H1 (cell line): ENCODE measurements around the gene GJB6. TPM values are rescaled to one million over a fixed set of nuclear protein-coding genes. Genes with fewer than 3 reads are reported as not detected.

ENCODE experiments used
- CTCF ChIA-PET: fragments of 300-600 bp; sonication (Branson Sonifier 250); formaldehyde crosslinking; loops from one replicate; lab custom pipeline; 2021; ENCODE audit not compliant: partially characterized antibody; lab: Charles Lee
- POLR2A ChIA-PET: fragments of 300-600 bp; sonication (Branson Sonifier 250); formaldehyde crosslinking; loops from one replicate; lab custom pipeline; 2021; ENCODE audit warnings: inconsistent platforms; ENCODE audit not compliant: partially characterized antibody; lab: Charles Lee
- DNase-seq, 2 experiments: peaks; one replicate each; pipeline versions ENCODE4 v3.0.0 to v3.0.0-alpha.2; 2010 to 2022; ENCODE audit warnings: low spot score in 2 of 2, low read depth in 1 of 2, mixed read lengths in 1 of 2
- FAIRE-seq: peaks from 2 replicates; lab custom pipeline; 2011; peaks lifted over from hg19 to GRCh38; lab: Jason Lieb, UNC
- H2AFZ ChIP-seq: 2 replicates; pipeline ENCODE4 v1.8.1; 2012; ENCODE audit warnings: low read length, inconsistent platforms
- H2AK5ac ChIP-seq: 2 replicates; pipeline ENCODE4 v1.6.1; 2013; ENCODE audit warnings: low read depth, low read length
- H2BK120ac ChIP-seq: replicated peaks from 2 replicates; pipeline ENCODE3; 2013; ENCODE audit warnings: low read depth, low read length, inconsistent platforms
- H2BK12ac ChIP-seq: 2 replicates; pipeline ENCODE4 v1.6.1; 2013; ENCODE audit warnings: low read depth, low read length
- H2BK15ac ChIP-seq: 2 replicates; pipeline ENCODE4 v1.6.1; 2013; ENCODE audit warnings: low read length
- H2BK20ac ChIP-seq: 2 replicates; pipeline ENCODE4 v1.6.1; 2013; ENCODE audit warnings: low read length
- H2BK5ac ChIP-seq: 2 replicates; pipeline ENCODE4 v1.6.1; 2013; ENCODE audit warnings: low read depth, low read length
- H3K14ac ChIP-seq: 2 replicates; pipeline ENCODE4 v1.6.1; 2013; ENCODE audit warnings: inconsistent platforms; ENCODE audit not compliant: insufficient read length
- H3K18ac ChIP-seq: 2 replicates; pipeline ENCODE4 v1.6.1; 2013; ENCODE audit warnings: low read length; ENCODE audit errors: extremely low read depth
- H3K23ac ChIP-seq: 2 replicates; pipeline ENCODE4 v1.6.1; 2013; ENCODE audit warnings: inconsistent platforms; ENCODE audit not compliant: insufficient read length
- H3K23me2 ChIP-seq: 2 replicates; pipeline ENCODE4 v1.6.1; 2013; ENCODE audit warnings: low read depth, low read length
- H3K27ac ChIP-seq: 2 replicates; pipeline ENCODE4 v1.6.1; 2011; ENCODE audit warnings: low read depth, low read length, inconsistent platforms
- H3K27me3 ChIP-seq, 4 experiments: replicated peaks in 1 of 4; 1 replicate in 1 of 4; 2 replicates in 3 of 4; pipeline versions ENCODE4 v1.6.1 to v1.8.1; 2011 to 2013; ENCODE audit warnings: low read length in 3 of 4, mild to moderate bottlenecking in 3 of 4, inconsistent platforms in 2 of 4, mixed read lengths in 2 of 4, moderate library complexity in 1 of 4; ENCODE audit not compliant: control insufficient read depth in 3 of 4, insufficient read depth in 3 of 4; ENCODE audit errors: extremely low read depth in 1 of 4
- H3K36me3 ChIP-seq, 4 experiments: 2 replicates each; pipeline versions ENCODE4 v1.6.1 to v1.8.1; 2011 to 2013; ENCODE audit warnings: mild to moderate bottlenecking in 4 of 4, low read length in 3 of 4, moderate library complexity in 2 of 4, control low read depth in 1 of 4, inconsistent platforms in 1 of 4; ENCODE audit not compliant: insufficient read depth in 4 of 4, control insufficient read depth in 2 of 4
- H3K4ac ChIP-seq: replicated peaks from 2 replicates; pipeline ENCODE3; 2013; ENCODE audit warnings: low read length, low read depth, mixed read lengths, inconsistent platforms; ENCODE audit not compliant: insufficient read length
- H3K4me1 ChIP-seq, 4 experiments: replicated peaks in 1 of 4; 1 replicate in 1 of 4; 2 replicates in 3 of 4; pipeline versions ENCODE4 v1.6.1 to v1.8.1; 2011 to 2013; ENCODE audit warnings: low read length in 3 of 4, inconsistent platforms in 2 of 4, mixed read lengths in 1 of 4; ENCODE audit not compliant: insufficient read depth in 4 of 4, control insufficient read depth in 3 of 4
- H3K4me2 ChIP-seq, 2 experiments: 2 replicates each; pipeline versions ENCODE4 v1.6.1 to v1.8.1; 2011 to 2013; ENCODE audit warnings: low read depth in 2 of 2, low read length in 2 of 2, control low read depth in 1 of 2, inconsistent platforms in 1 of 2, mild to moderate bottlenecking in 1 of 2; ENCODE audit not compliant: insufficient read depth in 1 of 2
- H3K4me3 ChIP-seq, 4 experiments: fragments of 200-600, 300-600 bp in 1 of 4; sonication (generic), shearing (Covaris generic), sonication (Bioruptor Twin) in 1 of 4; 2 replicates each; pipeline versions ENCODE4 v1.5.1 to v1.8.1; 2011 to 2016; ENCODE audit warnings: low read length in 4 of 4, low read depth in 3 of 4, control low read depth in 2 of 4, inconsistent platforms in 2 of 4, mild to moderate bottlenecking in 2 of 4, mixed read lengths in 1 of 4, moderate library complexity in 1 of 4; ENCODE audit not compliant: insufficient read depth in 2 of 4; ENCODE audit errors: extremely low read depth in 1 of 4
- H3K56ac ChIP-seq: replicated peaks from 2 replicates; pipeline ENCODE3; 2013; ENCODE audit warnings: low read depth, mild to moderate bottlenecking, mixed read lengths, low read length, inconsistent platforms; ENCODE audit not compliant: insufficient read length
- H3K79me1 ChIP-seq: 2 replicates; pipeline ENCODE4 v1.6.1; 2013; ENCODE audit warnings: low read depth, low read length, control low read depth
- H3K79me2 ChIP-seq, 2 experiments: 2 replicates each; pipeline versions ENCODE4 v1.6.1 to v1.8.1; 2012 to 2013; ENCODE audit warnings: low read length in 2 of 2, mild to moderate bottlenecking in 2 of 2, inconsistent platforms in 1 of 2; ENCODE audit not compliant: insufficient read depth in 2 of 2, control insufficient read depth in 1 of 2
- H3K9ac ChIP-seq, 4 experiments: replicated peaks in 1 of 4; 1 replicate in 1 of 4; 2 replicates in 3 of 4; pipeline versions ENCODE4 v1.6.1 to v1.8.1; 2011 to 2013; ENCODE audit warnings: low read depth in 3 of 4, low read length in 3 of 4, control low read depth in 2 of 4, mild to moderate bottlenecking in 2 of 4, moderate library complexity in 2 of 4, inconsistent platforms in 1 of 4; ENCODE audit errors: extremely low read depth in 1 of 4
- H3K9me3 ChIP-seq, 2 experiments: 2 replicates each; pipeline versions ENCODE4 v1.6.1 to v1.8.1; 2012 to 2013; ENCODE audit warnings: mild to moderate bottlenecking in 2 of 2, moderate library complexity in 2 of 2, control low read depth in 1 of 2, inconsistent platforms in 1 of 2, low read depth in 1 of 2, low read length in 1 of 2, mixed read lengths in 1 of 2; ENCODE audit not compliant: insufficient read depth in 2 of 2
- H4K20me1 ChIP-seq, 2 experiments: replicated peaks in 1 of 2; 2 replicates each; pipeline versions ENCODE3 to v1.8.1; 2011 to 2013; ENCODE audit warnings: inconsistent platforms in 2 of 2, low read length in 2 of 2, mild to moderate bottlenecking in 1 of 2; ENCODE audit not compliant: insufficient read depth in 2 of 2, control insufficient read depth in 1 of 2
- H4K5ac ChIP-seq: 2 replicates; pipeline ENCODE4 v1.6.1; 2013; ENCODE audit warnings: low read length, low read depth, mixed read lengths, inconsistent platforms; ENCODE audit not compliant: insufficient read length
- H4K8ac ChIP-seq: 2 replicates; pipeline ENCODE4 v1.8.0; 2013; ENCODE audit warnings: mild to moderate bottlenecking, moderate library complexity, low read length, inconsistent platforms; ENCODE audit not compliant: insufficient read depth; ENCODE audit errors: extremely low read depth
- H4K91ac ChIP-seq: replicated peaks from 2 replicates; pipeline ENCODE3; 2013; ENCODE audit warnings: low read length, mixed read lengths, inconsistent platforms; ENCODE audit not compliant: insufficient read length
- CHD1 ChIP-seq: IDR thresholded peaks from 2 replicates; pipeline ENCODE4 v1.6.1; 2012; ENCODE audit warnings: low read depth, low read length, improper control_type of control experiment
- HDAC2 ChIP-seq, 2 experiments: fragments of 300-600 bp in 1 of 2; sonication (generic) in 1 of 2; IDR thresholded peaks; 2 replicates each; pipeline ENCODE4 v1.6.1; 2011 to 2012; ENCODE audit warnings: low read depth in 2 of 2, low read length in 2 of 2, mild to moderate bottlenecking in 2 of 2, moderate library complexity in 2 of 2, borderline replicate concordance in 1 of 2, inconsistent platforms in 1 of 2
- JUN ChIP-seq: IDR thresholded peaks from 2 replicates; pipeline ENCODE4 v1.6.1; 2011; ENCODE audit warnings: low read depth, mild to moderate bottlenecking, improper control_type of control experiment, low read length
- SIX5 ChIP-seq: IDR thresholded peaks from 2 replicates; pipeline ENCODE4 v1.6.1; 2011; ENCODE audit warnings: mild to moderate bottlenecking, low read depth, low read length
- SP2 ChIP-seq: IDR thresholded peaks from 2 replicates; pipeline ENCODE4 v1.6.1; 2012; ENCODE audit warnings: mild to moderate bottlenecking, low read length, inconsistent platforms
- SUZ12 ChIP-seq: fragments of 200-600 bp; sonication (generic); IDR thresholded peaks from 2 replicates; pipeline ENCODE4 v1.6.1; 2012; ENCODE audit warnings: mild to moderate bottlenecking, inconsistent platforms, low read length, moderate library complexity, mixed read lengths
- TCF12 ChIP-seq: IDR thresholded peaks from 2 replicates; pipeline ENCODE4 v1.6.1; 2011; ENCODE audit warnings: low read depth, mild to moderate bottlenecking, low read length
- WGBS, 2 experiments: shearing (Covaris generic) in 1 of 2; methylation state at CpG; one replicate each; pipeline versions ENCODE4 v1.1.6 to v1.1.7; 2013 to 2015; ENCODE audit warnings: low lambda C conversion rate in 2 of 2, mixed read lengths in 2 of 2, inconsistent platforms in 1 of 2, low coverage in 1 of 2, missing lambda C conversion rate in 1 of 2; ENCODE audit not compliant: insufficient replicate concordance in 2 of 2, insufficient coverage in 1 of 2, insufficient read length in 1 of 2; ENCODE audit errors: extremely low coverage in 1 of 2, missing lambda C conversion rate in 1 of 2; 5-methylcytosine and 5-hydroxymethylcytosine counted together
- polyA plus RNA-seq, 7 experiments: library from polyadenylated mRNA; depleted of rRNA in 3 of 7; stranded (reverse) in 5 of 7; unstranded in 2 of 7; fragments of >200 nt in 5 of 7; fragments of 200-250 nt in 2 of 7; gene quantifications; 1 replicate in 5 of 7; 2 replicates in 1 of 7; 4 replicates in 1 of 7; pipeline versions ENCODE4 v1.2.1 to v1.2.3, GENCODE V29; 2011 to 2013; ENCODE audit warnings: missing spikeins in 2 of 7, mixed read lengths in 2 of 7
- total RNA-seq: library from RNA; stranded (reverse); fragmentation: NEBNext Ultra II Directional; extraction: Animal tissue kit (Norgen Biotek cat#: 25700); gene quantifications from 2 replicates; pipeline ENCODE4 v1.2.1, GENCODE V29; 2021

GJB6 gene
- total and polyA plus RNA-seq, 2 of the 8 experiments (the other 6 are each of a cell fraction or from before 2014, with no cell fraction given), result not detected

GRCh38 chr13:20227288-20227687 is 4.8 kb downstream of the GJB6 start:
- whole genome bisulfite sequencing, 2 experiments, result 83% methylated on average over 8 of the region's 8 CpGs; no CpG with 5 or more reads in 1 of the 2 experiments

More at GRCh38 chr13:20227288-20227687, 4.8 kb downstream of the GJB6 start:
- H3K4me2 ChIP-seq, result no peak overlapping the region
- no peak overlapping the region for H3K56ac ChIP-seq
- no peak overlapping the region for H2BK15ac ChIP-seq
- no peak overlapping the region for H2BK20ac ChIP-seq
- H4K20me1 ChIP-seq, result peaks cover 0 to 9% of the 10 kb centered on the region in 2 experiments
- no peak overlapping the region for H2BK120ac ChIP-seq
- no peak overlapping the region for H3K9ac ChIP-seq
- H3K4me1 ChIP-seq, result peaks cover 0 to 7% (median 2%) of the 10 kb centered on the region in 4 experiments; a peak in 4 of 7 replicates
- ChIA-PET POLR2A (no interaction called here), CTCF (interaction anchor here (0.8 to 4.3 kb wide), 3 partner anchors 30 to 119 kb away, joined by 3 to 20 read pairs (median 4); no protein-coding TSS in a partner anchor)
- DNase-seq, result no peak
- H4K8ac ChIP-seq, result no peak overlapping the region; the same call in 1 of the 2 replicates
- H3K18ac ChIP-seq, result no peak overlapping the region
- no peak overlapping the region for H4K91ac ChIP-seq
- H3K27ac ChIP-seq, result no peak overlapping the region
- no peak overlapping the region for H3K14ac ChIP-seq
- H3K27me3 ChIP-seq, result peaks cover 22 to 33% (median 30%) of the 10 kb centered on the region in 4 experiments
- no peaks in the 10 kb centered on the region for H3K79me1 ChIP-seq
- no peak overlapping the region for H3K4me3 ChIP-seq
- H2BK12ac ChIP-seq, result no peak overlapping the region
- H3K79me2 ChIP-seq, result no peaks in the 10 kb centered on the region
- TF ChIP-seq TCF12 (no peak), HDAC2 (IDR thresholded peaks at IDR 0.05; ENCODE audit: borderline replicate concordance in 1 of 2, low read depth in 2 of 2, low read length in 2 of 2) (no peak), SP2 (no peak), SIX5 (no peak), JUN (no peak), SUZ12 (no peak), CHD1 (no peak)
- no peaks in the 10 kb centered on the region for H3K9me3 ChIP-seq
- H4K5ac ChIP-seq, result no peak overlapping the region
- H3K23ac ChIP-seq, result no peak overlapping the region
- peaks cover 2% of the 10 kb centered on the region for H3K23me2 ChIP-seq
- no peak overlapping the region for H2BK5ac ChIP-seq
- no peak overlapping the region for H2AFZ ChIP-seq
- no peak for FAIRE-seq
- H3K36me3 ChIP-seq, result no peaks in the 10 kb centered on the region; a peak in 1 of 8 replicates
- H3K4ac ChIP-seq, result no peak overlapping the region
- no peak overlapping the region for H2AK5ac ChIP-seq
